ENCODE results near the gene APCDD1L.

Gene APCDD1L

DNA sequence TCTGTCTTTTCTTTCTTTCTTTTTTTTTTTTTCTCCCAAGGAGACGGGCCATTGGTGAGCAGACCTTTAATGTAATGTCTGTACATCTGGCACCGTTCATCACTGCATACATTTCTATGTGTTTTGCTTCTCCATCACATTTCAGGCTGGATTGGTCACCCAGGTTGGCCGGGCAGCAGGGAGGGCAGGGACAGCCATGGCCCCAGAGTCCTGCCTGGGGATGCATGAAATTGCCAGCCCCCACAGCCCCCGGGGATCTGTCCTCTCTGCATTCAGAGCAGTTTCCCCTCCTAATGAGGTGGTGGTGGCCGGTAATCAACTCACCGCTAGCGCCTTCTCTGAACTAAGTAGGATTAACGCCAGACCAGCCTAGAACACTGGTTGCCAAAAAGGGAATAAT, 50.4 kb downstream of the APCDD1L start:
- DNase-seq, result no peak

- no peak for DNase-seq
These were observed 51.9 kb downstream of the APCDD1L start for GRCh38 chr20:58463256-58463655.

DNA sequence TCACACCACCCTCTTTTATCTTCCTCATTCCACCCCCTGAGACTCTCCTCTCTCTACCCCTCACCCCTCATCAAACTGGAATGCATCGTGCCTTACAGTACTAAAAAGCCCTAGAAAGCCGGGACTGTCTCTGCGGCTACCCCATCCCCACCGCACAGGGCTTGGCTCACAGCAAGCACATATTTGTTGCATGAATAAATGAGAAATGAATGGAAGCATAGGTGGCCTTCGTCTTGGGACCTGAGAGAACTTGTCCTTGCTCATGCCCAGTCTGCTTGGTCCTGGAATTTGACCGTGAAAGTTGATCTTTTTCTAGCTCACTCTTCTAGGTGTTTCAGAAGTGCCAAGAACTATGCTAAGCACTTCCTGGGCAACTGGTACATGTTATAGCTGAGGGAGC, 53.3 kb downstream of the APCDD1L start:
- no peak for DNase-seq

- DNase-seq, result no peak
These were observed 54.1 kb downstream of the APCDD1L start for GRCh38 chr20:58461104-58461503.

DNA sequence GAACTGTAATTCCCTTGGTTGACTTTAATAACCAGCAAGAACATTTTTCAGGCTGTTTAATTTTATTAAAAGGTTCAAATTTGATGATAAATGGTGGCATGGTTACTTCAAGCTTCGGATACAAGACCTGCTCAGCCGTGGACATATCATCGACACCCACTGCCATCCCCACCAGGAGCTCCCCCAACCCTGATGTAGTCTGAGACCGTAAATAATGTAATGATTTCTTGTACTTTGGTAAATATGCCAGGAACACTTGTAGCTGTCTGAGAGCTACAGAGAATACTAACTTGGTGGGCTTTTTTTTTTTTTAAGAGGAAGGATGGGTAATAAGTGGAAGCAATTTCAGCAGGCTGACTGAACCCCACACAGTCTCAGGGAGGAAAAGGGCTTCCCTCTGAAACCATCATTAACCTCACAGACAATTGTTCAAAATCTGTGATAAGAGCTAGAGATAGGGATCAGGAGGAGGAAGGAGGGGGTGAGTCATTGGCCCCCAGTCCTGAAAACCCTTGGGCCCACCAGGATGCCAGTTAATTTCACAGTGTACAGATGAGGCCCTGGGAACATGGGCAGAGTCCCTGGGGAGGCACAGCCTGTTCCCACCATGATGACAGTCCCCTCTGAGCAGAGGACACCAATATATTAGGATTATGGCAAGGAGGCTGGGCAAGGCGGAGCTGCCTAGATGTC, 56.0 kb downstream of the APCDD1L start:
- DNase-seq, result no peak

DNA sequence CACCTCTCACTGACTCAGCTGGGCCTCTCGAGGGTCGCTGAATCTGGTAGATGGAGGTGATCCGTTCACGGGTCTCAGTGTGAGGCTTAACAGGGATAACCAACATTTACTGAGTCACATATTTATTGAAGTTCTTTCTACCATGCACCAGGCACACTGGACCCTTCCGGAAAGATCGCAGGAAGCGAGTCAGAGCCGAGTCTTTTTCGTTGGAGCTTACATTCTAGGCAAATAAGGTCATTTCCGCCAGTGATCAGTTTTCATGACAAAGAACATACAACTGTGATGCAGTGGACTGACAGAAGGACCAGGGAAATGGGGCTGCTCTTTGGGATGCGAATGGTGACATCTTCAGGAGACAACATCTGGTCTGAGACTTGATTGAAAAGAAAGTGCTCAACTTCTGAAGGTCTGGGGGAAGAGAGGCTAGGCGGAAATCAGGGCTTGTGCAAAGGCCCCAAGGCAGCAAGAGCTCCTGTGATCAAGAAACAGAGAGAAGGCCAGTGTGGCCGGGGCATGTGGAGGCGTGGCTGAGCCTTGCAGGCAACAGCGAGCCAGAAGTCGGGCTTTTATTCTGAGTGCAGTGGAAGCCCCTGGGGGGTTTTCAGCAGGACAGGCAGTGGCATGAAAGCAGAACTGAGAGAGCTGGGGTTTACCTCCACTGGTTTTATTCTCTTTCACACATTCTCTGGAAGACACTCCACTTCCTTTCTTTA, 56.7 kb downstream of the APCDD1L start:
- DNase-seq, result no peak

DNA sequence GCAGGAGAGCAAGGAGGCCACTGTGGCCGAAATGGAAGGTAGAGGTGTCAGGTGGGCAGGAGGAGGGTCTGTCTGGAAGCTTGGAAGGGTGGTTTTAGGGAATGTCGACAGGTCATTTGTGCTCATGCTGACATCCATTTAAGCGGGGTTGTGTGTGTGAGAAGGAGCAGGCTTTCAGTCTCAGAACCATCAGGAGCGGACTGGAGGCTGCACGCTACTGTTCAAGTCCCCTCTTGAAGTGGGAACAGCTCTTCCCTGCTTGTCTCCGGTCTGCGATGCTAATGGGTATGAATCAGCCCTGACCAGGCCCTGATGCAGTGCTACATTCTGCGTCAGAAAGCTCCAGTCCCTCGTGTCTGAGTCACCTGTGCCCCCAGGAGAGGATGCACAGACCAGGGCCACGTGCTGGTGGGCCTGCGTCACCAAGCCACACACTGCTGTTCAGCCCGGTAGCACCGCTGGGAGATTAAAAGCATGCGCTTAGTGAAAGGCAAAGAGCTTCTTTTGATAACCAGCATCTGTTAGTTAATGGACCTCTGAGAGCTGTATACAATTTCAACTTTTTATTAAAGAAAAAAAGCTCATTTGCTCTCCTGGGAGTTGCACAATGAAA, 58.0 kb downstream of the APCDD1L start:
- DNase-seq, result no peak

DNA sequence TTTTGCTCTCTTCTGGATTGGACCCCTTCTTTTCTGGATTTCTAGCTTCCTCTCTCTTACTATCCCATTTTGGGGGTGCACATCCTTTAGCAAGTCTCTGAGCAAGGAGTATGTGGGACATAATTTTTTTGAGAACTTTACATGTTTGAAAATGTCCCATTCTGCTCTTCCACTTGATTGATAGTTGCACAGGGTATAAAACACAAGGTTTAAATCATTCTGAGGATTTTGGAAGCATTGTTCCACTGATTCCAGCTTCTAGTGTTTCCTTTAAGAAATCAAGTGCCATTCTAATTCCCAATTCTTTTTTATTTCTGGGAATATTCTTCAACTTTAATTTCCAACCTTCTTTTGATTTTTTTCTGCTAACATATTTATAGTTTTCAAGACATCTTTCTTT, 60.7 kb downstream of the APCDD1L start:
- no peak for DNase-seq

DNA sequence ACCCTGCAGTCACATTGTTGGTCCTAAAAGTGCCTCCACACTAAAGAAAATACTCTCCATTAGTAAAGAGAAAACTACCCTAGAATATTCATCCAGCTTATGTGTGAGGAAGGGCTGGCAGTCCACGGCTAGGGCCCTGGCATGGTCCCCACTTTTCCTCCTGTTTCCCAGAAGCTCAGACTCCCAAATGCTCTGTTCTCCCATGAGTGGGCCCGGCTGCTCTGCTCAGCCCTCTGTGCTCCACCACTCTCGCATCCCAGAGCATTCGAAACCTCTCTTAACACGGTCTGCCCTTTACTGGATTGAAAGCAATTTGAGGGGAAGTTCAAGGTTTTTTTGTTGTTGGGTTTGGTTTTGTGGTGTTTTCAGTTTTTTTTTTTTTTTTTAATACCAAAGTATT, 61.8 kb downstream of the APCDD1L start:
- no peak for DNase-seq

GRCh38 chr20:58452667-58453255, 62.4 kb downstream of the APCDD1L start:
- no peak for DNase-seq

DNA sequence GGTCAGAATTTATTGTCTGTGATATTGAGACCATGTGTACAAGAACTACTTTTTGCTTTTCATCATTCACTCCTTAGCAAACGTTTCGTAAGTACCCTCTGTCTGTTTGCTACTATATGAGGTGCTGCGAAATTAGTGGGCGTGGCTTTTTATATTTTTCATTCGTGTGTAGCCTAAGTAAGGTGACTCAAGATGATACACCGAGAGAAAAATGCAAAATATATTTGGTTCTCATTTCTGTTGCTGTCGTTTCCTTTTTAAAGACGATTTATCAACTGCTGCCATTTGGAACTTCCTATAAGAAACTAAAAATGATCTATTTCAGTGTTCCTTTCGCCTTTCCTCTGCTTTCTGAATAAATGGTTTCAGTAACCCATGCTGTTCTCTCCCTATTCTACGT, 64.9 kb downstream of the APCDD1L start:
- no peak for DNase-seq

- no peak for DNase-seq
These were observed 65.4 kb downstream of the APCDD1L start for GRCh38 chr20:58449681-58450221.

- DNase-seq, result no peak
These were observed 66.2 kb downstream of the APCDD1L start for GRCh38 chr20:58448958-58449357.

DNA sequence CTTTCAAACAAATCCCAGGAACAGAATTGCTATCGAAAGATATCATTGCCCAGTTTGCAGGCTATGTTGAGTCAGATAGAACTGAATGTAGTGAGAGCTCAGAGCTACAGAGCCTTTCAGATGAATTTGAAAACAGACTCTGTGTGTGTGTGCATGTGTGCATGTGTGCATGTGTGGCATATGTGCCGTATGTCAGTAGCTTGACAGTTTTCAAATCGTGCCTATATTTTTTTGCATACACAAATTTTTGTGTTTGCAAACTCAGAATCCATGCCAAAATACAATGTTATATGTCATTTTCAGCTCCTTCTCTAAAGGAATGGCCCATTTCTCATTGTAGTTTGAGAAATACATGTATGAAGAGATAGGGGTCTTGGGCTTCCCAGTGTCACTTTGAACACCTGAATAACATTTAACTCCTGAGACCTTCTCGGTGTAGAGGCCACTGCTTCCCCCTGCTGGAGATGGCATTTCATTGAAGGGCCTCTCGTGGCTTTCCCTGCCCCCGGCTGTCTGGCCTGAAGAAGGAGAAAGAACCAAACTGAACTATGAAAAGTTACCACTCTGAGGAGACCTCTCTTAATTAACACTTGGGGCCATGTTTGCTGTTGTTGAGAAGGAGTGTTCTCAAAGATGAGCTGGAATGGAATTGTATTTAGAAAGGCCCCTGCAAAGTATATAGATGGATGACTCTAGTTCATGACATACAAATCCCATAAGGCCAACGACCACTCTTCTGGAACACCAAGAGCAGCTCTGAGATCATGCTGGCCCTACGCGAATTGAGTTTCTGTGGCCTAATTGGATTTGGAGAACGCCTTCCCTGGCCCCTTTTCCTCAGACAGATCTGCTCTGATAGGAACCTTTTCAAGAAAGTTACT, 67.4 kb downstream of the APCDD1L start:
- peak; percentile 19 for DNase-seq

DNA sequence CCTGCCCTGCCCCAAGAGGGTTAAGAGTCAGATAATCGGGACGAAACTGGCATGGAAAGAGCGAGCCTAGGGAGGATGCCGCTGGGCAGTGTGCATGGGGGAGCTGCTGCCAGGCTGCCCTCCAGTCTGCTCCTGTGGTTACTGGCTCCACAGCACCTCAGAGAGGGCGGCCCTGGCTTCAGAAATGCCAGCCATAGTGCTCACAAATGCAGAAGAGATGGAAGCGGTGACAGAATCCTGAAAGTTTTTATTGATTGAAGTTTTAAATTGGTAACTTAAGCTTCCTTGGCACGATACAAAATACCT, 68.3 kb downstream of the APCDD1L start:
- no peak for DNase-seq

DNA sequence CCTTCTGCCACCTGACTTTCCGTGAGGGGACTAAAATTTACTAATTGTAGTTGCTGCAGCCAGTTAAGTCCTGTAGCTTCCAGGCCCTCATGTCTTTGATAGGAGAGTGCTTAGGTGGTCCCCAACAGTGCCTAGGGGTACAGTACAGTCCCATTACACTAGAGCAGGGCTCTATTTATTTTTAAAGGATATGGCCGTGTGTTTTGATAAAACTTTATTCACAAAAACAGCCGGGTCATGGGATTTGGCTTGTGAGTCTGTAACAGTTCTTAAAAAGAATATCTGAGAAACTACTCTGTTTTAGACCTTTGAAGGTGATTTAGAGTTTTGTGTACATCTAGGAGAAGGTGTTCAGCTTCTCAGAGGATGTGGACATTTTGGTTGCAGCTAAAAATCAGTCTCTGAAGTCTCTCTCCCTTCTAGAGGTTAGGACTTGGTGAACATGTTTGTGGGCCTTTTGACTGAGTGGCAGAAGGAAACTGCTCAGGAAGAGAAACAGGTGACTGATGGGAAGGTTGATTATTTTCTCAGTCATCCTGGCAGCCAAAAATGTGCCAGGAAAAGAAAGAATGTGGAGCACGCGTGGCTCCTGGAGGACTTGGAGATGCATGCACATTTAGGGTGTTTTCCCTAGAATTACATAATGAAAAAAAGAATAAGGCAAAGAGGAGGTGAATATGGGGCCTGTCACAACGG, 68.8 kb downstream of the APCDD1L start:
- DNase-seq, result no peak

- no peak for DNase-seq
These were observed 70.4 kb downstream of the APCDD1L start for GRCh38 chr20:58444746-58445255.

DNA sequence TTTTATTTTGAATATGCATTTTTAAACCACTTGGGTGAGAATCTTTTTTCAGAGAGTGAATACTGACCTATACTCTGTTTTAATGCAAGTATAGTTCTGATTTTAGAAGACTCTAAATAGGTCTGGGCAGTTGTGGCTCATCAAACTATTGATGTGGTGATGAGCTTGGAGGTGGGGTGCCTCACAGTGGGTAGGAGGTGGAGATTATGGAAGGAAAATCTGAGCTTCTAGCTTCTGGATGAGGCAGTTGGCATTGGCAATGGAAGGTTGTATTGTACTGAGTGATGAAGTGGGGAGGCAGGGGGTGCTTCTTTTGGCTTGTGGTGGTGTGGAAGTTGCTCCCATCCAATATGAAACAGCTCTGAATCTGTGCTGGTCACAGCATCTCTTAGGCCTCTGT, 73.5 kb downstream of the APCDD1L start:
- no peak for DNase-seq

DNA sequence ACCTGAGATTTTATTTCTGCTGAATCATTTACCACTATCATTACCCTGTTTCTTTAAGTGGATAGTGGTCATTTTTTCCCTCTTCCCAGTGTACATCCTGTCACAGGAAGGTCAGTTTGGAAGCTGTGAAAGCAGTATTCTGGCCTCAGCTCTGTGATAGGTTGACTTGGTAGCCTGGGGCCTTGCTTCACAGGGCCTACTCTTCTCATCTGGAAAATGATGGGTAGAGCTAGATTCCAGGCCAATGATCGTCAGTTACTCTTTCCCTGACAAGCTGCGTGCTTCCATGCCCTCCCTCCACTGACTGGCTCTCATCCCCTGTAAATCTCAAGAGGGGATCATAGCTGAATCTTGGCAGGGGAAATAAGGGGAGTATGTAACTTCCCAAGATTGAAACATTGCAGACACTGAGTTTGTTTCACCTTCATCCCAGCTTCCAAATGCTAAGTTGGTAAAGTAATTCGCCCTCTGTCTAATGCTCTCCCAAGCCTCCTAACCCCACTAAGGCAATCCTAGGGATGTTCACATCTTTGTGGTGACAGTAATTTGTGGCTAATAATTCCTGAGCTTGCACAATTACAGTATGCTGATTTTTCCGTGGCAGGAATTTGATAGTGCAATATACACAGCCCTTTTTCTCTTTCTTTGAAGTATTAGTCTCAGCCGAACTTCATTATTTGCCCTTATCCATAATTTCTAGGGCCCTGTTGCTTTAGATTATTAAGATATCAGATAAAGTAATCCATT, 75.0 kb downstream of the APCDD1L start:
- DNase-seq, result no peak

- DNase-seq, result no peak
These were observed 76.0 kb downstream of the APCDD1L start for GRCh38 chr20:58438970-58439808.
